ENCODE measurements around the gene FXR1.
A peak's percentile ranks its signal among the peaks of the same experiment; 100 is the strongest.

FXR1 gene

GRCh38 chr3:180888992-180889560 is 23.4 kb upstream of the FXR1 start:
- no peak for TF ChIP-seq CTCF (conservative IDR thresholded peaks at IDR 0.05)
- H3K27ac ChIP-seq = no peak overlapping the region

GRCh38 chr3:180898572-180898971 is 13.9 kb upstream of the FXR1 start:
- no peak for TF ChIP-seq CTCF (conservative IDR thresholded peaks at IDR 0.05)

GRCh38 chr3:180909369-180910127 is 2.9 kb upstream of the FXR1 start:
- no peak for TF ChIP-seq CTCF (conservative IDR thresholded peaks at IDR 0.05)
- no peak overlapping the region for H3K27ac ChIP-seq

More at GRCh38 chr3:180898572-180898971, 13.9 kb upstream of the FXR1 start:
- no peak overlapping the region for H3K27ac ChIP-seq

GRCh38 chr3:180910823-180911222 is 1.6 kb upstream of the FXR1 start:
- H3K27ac ChIP-seq = no peak overlapping the region
- TF ChIP-seq CTCF (conservative IDR thresholded peaks at IDR 0.05) = no peak

GRCh38 chr3:180911876-180912303 is 580 bp upstream of the FXR1 start:
- TF ChIP-seq CTCF (conservative IDR thresholded peaks at IDR 0.05) = no peak
- H3K27ac ChIP-seq = peak overlapping the region; percentile 79

- H3K27ac ChIP-seq = peak overlapping the region; percentile 79
- TF ChIP-seq CTCF (conservative IDR thresholded peaks at IDR 0.05) = no peak
Measured at GRCh38 chr3:180913581-180914404, 1.3 kb downstream of the FXR1 start.

GRCh38 chr3:180918542-180918941 is 6.1 kb downstream of the FXR1 start:
- no peak overlapping the region for H3K27ac ChIP-seq

More at GRCh38 chr3:180918542-180918941, 6.1 kb downstream of the FXR1 start:
- no peak for TF ChIP-seq CTCF (conservative IDR thresholded peaks at IDR 0.05)
